ENCODE data around the gene PIPOX. TPM values are rescaled to one million over a fixed set of nuclear protein-coding genes. Genes with fewer than 3 reads are reported as not detected.

Gene PIPOX
- total RNA-seq, 1 donor: 1.4 TPM

- Histone ChIP-seq H3K27ac (ENCODE audit: low read depth, low read length) (no peak overlapping the region), H4K20me1 (ENCODE audit: insufficient read depth, low read length) (peaks cover 6% of the 10 kb centered on the region), H3K4me3 (ENCODE audit: insufficient read depth, low read length) (no peak overlapping the region), H3K79me2 (ENCODE audit: insufficient read depth, low read length) (no peaks in the 10 kb centered on the region), H3K4me1 (ENCODE audit: insufficient read depth, low read length) (peaks cover 11% of the 10 kb centered on the region), H2AFZ (ENCODE audit: low read length) (no peak overlapping the region), H3K27me3 (ENCODE audit: insufficient read depth, low read length) (peaks cover 12% of the 10 kb centered on the region), H3K36me3 (ENCODE audit: insufficient read depth, low read length) (peaks cover 11% of the 10 kb centered on the region), H3K4me2 (ENCODE audit: insufficient read depth, low read length) (no peak overlapping the region), H3K9me3 (ENCODE audit: low read depth, low read length) (no peaks in the 10 kb centered on the region)
- DNase-seq (ENCODE audit: insufficient read length, low spot score, missing footprints): no peak
- TF ChIP-seq, protein P1, sequence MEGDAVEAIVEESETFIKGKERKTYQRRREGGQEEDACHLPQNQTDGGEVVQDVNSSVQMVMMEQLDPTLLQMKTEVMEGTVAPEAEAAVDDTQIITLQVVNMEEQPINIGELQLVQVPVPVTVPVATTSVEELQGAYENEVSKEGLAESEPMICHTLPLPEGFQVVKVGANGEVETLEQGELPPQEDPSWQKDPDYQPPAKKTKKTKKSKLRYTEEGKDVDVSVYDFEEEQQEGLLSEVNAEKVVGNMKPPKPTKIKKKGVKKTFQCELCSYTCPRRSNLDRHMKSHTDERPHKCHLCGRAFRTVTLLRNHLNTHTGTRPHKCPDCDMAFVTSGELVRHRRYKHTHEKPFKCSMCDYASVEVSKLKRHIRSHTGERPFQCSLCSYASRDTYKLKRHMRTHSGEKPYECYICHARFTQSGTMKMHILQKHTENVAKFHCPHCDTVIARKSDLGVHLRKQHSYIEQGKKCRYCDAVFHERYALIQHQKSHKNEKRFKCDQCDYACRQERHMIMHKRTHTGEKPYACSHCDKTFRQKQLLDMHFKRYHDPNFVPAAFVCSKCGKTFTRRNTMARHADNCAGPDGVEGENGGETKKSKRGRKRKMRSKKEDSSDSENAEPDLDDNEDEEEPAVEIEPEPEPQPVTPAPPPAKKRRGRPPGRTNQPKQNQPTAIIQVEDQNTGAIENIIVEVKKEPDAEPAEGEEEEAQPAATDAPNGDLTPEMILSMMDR (IDR thresholded peaks at IDR 0.05; ENCODE audit: extremely low read depth, low read depth, low read length): no peak
These were observed 33.8 kb downstream of the PIPOX start for GRCh38 chr17:29076722-29077121.

DNA sequence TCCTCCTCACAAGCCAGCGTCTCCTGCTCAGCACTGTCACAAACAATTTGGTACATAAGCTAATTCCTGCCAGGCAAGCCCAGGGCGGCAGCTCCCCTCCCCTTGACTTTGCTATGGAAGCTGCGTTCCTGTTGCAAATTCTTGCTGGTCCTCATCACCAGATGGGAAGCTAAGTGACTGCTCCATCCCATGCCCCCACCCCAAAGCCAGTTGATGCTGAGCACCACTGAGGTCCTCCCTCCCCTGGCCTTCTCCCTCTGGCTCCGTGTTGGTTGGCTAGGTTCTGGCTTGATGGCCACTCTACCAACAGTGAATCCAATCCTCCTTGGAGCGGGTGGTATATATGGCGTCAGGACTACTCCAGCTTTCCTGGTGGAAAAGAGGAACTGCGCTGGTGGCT, 34.4 kb downstream of the PIPOX start:
- Histone ChIP-seq H4K20me1 (ENCODE audit: insufficient read depth, low read length) (peaks cover 6% of the 10 kb centered on the region), H3K79me2 (ENCODE audit: insufficient read depth, low read length) (no peaks in the 10 kb centered on the region), H3K36me3 (ENCODE audit: insufficient read depth, low read length) (peaks cover 11% of the 10 kb centered on the region), H3K4me3 (ENCODE audit: insufficient read depth, low read length) (no peak overlapping the region), H3K9me3 (ENCODE audit: low read depth, low read length) (no peaks in the 10 kb centered on the region), H3K27ac (ENCODE audit: low read depth, low read length) (no peak overlapping the region), H3K4me2 (ENCODE audit: insufficient read depth, low read length) (no peak overlapping the region), H2AFZ (ENCODE audit: low read length) (no peak overlapping the region), H3K27me3 (ENCODE audit: insufficient read depth, low read length) (peaks cover 10% of the 10 kb centered on the region), H3K4me1 (ENCODE audit: insufficient read depth, low read length) (peaks cover 11% of the 10 kb centered on the region)
- TF ChIP-seq, protein P1 (IDR thresholded peaks at IDR 0.05; ENCODE audit: extremely low read depth, low read depth, low read length): no peak
- peak; percentile 55 for DNase-seq (ENCODE audit: insufficient read length, low spot score, missing footprints)

DNA sequence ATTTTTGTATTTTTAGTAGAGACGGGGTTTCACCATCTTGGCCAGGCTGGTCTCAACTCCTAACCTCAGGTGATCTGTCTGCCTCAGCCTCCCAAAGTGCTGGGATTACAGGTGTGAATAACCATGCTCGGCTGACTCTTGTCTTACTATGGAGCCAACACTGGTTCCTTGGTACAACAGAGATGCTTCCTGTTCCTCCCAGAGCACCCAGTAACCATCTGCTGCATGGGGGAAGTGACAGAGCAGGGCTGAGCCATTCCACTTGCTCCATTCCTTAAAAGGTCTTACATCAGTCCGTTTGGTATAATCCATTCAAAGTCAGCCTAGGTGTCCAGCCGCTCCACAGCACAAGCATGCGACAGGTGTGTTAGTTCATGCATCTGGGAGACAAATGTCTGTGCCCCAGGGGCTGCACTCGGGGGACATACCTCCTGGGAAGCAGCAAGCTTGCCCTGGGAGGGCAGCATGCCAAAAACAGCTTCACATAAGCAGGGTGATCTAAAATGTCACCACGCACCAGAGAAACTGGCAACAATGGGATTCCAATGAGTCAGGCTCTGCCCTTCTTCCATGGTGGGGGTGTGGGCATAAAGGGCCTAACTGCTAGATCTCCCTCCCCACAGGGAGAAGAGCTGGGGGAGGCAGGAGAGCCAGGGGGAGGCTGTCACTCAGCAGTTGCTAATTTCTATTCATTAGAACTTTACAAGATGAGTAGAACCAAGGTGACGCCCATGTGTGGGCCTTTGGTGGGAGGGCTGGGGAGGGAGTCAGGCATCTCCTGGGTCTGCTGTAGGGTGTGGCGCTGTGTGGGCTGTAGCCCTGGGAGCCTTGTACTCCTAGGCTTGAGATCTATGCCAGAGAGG, 35.5 kb downstream of the PIPOX start:
- H3K27ac ChIP-seq (ENCODE audit: low read depth, low read length): no peak overlapping the region
- TF ChIP-seq, protein P1 (IDR thresholded peaks at IDR 0.05; ENCODE audit: extremely low read depth, low read depth, low read length): no peak
- H3K4me2 ChIP-seq (ENCODE audit: insufficient read depth, low read length): no peak overlapping the region
- peaks cover 6% of the 10 kb centered on the region for H4K20me1 ChIP-seq (ENCODE audit: insufficient read depth, low read length)
- H2AFZ ChIP-seq (ENCODE audit: low read length): no peak overlapping the region
- peak; percentile 94 for DNase-seq (ENCODE audit: insufficient read length, low spot score, missing footprints)
- H3K4me3 ChIP-seq (ENCODE audit: insufficient read depth, low read length): no peak overlapping the region
- peaks cover 11% of the 10 kb centered on the region for H3K4me1 ChIP-seq (ENCODE audit: insufficient read depth, low read length)
- H3K27me3 ChIP-seq (ENCODE audit: insufficient read depth, low read length): peaks cover under 1% of the 10 kb centered on the region
- H3K36me3 ChIP-seq (ENCODE audit: insufficient read depth, low read length): peaks cover 11% of the 10 kb centered on the region
- no peaks in the 10 kb centered on the region for H3K79me2 ChIP-seq (ENCODE audit: insufficient read depth, low read length)
- no peaks in the 10 kb centered on the region for H3K9me3 ChIP-seq (ENCODE audit: low read depth, low read length)

DNA sequence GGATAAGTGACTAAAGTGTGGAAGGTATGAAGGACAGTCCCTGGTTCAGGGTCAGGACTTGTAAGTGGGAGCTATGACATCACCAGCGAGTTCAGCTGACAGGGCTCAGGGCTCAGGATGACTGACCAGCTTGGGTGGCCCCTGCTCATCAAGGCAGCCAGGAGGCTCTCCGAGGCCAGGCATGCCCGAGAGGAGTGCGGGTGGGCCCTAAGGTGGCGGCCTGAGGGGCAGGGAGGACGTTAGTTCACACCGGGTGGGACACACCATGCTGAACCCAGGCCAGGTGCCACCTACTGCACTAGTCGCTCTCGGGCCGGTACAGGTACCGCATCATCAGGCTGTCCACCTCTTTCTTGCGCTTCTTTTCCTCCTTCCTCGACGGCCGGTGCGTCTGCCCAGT, 36.5 kb downstream of the PIPOX start:
- Histone ChIP-seq H2AFZ (ENCODE audit: low read length) (no peak overlapping the region), H3K4me2 (ENCODE audit: insufficient read depth, low read length) (no peak overlapping the region), H3K4me1 (ENCODE audit: insufficient read depth, low read length) (peaks cover 11% of the 10 kb centered on the region), H3K27ac (ENCODE audit: low read depth, low read length) (no peak overlapping the region), H4K20me1 (ENCODE audit: insufficient read depth, low read length) (peaks cover 6% of the 10 kb centered on the region), H3K9me3 (ENCODE audit: low read depth, low read length) (no peaks in the 10 kb centered on the region), H3K79me2 (ENCODE audit: insufficient read depth, low read length) (no peaks in the 10 kb centered on the region), H3K36me3 (ENCODE audit: insufficient read depth, low read length) (peaks cover 11% of the 10 kb centered on the region), H3K27me3 (ENCODE audit: insufficient read depth, low read length) (no peaks in the 10 kb centered on the region), H3K4me3 (ENCODE audit: insufficient read depth, low read length) (no peak overlapping the region)
- TF ChIP-seq, protein P1 (IDR thresholded peaks at IDR 0.05; ENCODE audit: extremely low read depth, low read depth, low read length): no peak
- peak; percentile 57 for DNase-seq (ENCODE audit: insufficient read length, low spot score, missing footprints)

Measured in osteoblast (primary cell).